Kidney (tissue), 14 donors: Measurements from ENCODE around the gene TNFAIP3. TPM values are rescaled to one million over a fixed set of nuclear protein-coding genes. Genes with fewer than 3 reads are reported as not detected.
"Not testable (repeated sequence)": the region's sequence is repeated elsewhere in the genome, so short reads cannot be mapped to it uniquely, and the experiment has no call there.

Experiments
- DNase-seq, 5 donors: peaks; one replicate each; pipeline ENCODE4 v3.0.0-alpha.2; 2013 to 2020
- FAIRE-seq: peaks from 2 replicates; lab custom pipeline; 2012; peaks lifted over from hg19 to GRCh38; lab: Jason Lieb, UNC
- H3K27ac ChIP-seq, 2 donors: one replicate each; pipeline ENCODE4 v1.7.0; 2013; ENCODE audit warnings: low read depth in 2 of 2, low read length in 2 of 2, inconsistent platforms in 1 of 2
- H3K27me3 ChIP-seq: one replicate; pipeline ENCODE4 v1.7.1; 2013; ENCODE audit warnings: low read length, inconsistent platforms; ENCODE audit not compliant: control insufficient read depth, insufficient read depth
- H3K36me3 ChIP-seq, 3 donors: one replicate each; pipeline versions ENCODE4 v1.7.0 to v1.7.1; 2013; ENCODE audit warnings: low read length in 3 of 3, control low read depth in 1 of 3, inconsistent platforms in 1 of 3; ENCODE audit not compliant: insufficient read depth in 3 of 3, control insufficient read depth in 2 of 3
- H3K4me1 ChIP-seq, 3 donors: one replicate each; pipeline versions ENCODE4 v1.7.0 to v1.7.1; 2013; ENCODE audit warnings: low read length in 3 of 3, inconsistent platforms in 1 of 3, low read depth in 1 of 3; ENCODE audit not compliant: control insufficient read depth in 2 of 3, insufficient read depth in 2 of 3
- H3K4me3 ChIP-seq, 3 donors: one replicate each; pipeline versions ENCODE4 v1.7.0 to v1.8.1; 2013; ENCODE audit warnings: low read length in 3 of 3, control low read depth in 1 of 3, inconsistent platforms in 1 of 3
- H3K9ac ChIP-seq, 3 donors: one replicate each; pipeline versions ENCODE4 v1.7.0 to v1.7.1; 2013; ENCODE audit warnings: low read length in 3 of 3, control low read depth in 1 of 3, inconsistent platforms in 1 of 3
- H3K9me3 ChIP-seq, 3 donors: one replicate each; pipeline versions ENCODE4 v1.7.0 to v1.7.1; 2013; ENCODE audit warnings: low read length in 3 of 3, control low read depth in 1 of 3, inconsistent platforms in 1 of 3; ENCODE audit not compliant: control insufficient read depth in 2 of 3, insufficient read depth in 1 of 3
- intact Hi-C: fragments of 100-400 bp; cut with DNase I; formaldehyde crosslinking; loops from one replicate; pipeline ENCODE4 v1.11.1; 2022
- polyA plus RNA-seq: library from polyadenylated mRNA; stranded (reverse); fragments of 350-450 nt; fragmentation: Illumina TruSeq; extraction: RNeasy Lipid Tissue Mini Kit (QIAGEN cat#74804); gene quantifications from one replicate; pipeline ENCODE4 v1.2.3, GENCODE V29; 2014; ENCODE audit warnings: low read depth, low replicate concordance; ENCODE audit not compliant: insufficient read depth
- total RNA-seq: library from RNA; stranded (reverse); fragmentation: NEBNext Ultra II Directional; extraction: Animal tissue kit (Norgen Biotek cat#: 25700); gene quantifications from one replicate; pipeline ENCODE4 v1.2.1, GENCODE V29; 2021
- TF ChIP-seq, protein P1 (sequence below): IDR thresholded peaks from 3 replicates; pipeline ENCODE4 v1.5.1; 2012; ENCODE audit warnings: mild to moderate bottlenecking, moderate library complexity, borderline replicate concordance; ENCODE audit not compliant: insufficient read depth; ENCODE audit errors: extremely low read depth
- donor health status: control.
- donor health status: control.
- donor health status: control.
- donor health status: control.
- donor health status: control.
- donor health status: DM: yes; HTN: yes; CAD: no.
- donor health status: Normal renal cell carcinoma (clear cell type).

Gene TNFAIP3
- total and polyA plus RNA-seq, 2 donors from 2014 or later: 2.8 to 52.6 TPM

DNA sequence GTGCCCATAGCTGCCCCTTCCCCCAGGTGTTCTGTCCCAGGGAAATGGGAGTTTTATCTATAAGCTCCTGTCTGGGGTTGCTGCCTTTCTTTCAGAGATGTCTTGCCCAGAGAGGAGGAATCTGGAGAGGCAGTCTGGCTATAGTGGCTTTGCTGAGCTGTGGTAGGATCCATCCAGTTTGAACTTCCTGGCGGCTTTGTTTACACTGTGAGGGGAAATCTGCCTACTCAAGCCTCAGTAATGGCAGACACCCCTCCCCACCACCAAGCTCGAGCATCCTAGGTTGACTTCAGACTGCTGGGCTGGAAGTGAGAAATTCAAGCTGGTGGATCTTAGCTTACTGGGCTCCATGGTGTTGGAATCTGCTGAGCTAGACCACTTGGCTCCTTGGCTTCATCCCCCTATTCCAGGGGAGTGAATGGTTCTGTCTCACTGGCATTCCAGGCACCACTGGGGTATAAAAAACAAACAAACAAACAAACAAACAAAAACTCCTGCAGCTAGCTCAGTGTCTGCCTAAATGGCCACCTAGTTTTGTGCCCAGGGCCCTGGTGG, 24.0 kb downstream of the TNFAIP3 start:
- Histone ChIP-seq H3K9me3 (no peaks in the 10 kb centered on the region), H3K9ac (no peak overlapping the region), H3K27me3 (no peaks in the 10 kb centered on the region), H3K27ac (no peak overlapping the region), H3K4me1 (no peaks in the 10 kb centered on the region), H3K4me3 (no peak overlapping the region), H3K36me3 (no peaks in the 10 kb centered on the region)
- no peak for DNase-seq
- FAIRE-seq: no peak
- TF ChIP-seq, protein P1, sequence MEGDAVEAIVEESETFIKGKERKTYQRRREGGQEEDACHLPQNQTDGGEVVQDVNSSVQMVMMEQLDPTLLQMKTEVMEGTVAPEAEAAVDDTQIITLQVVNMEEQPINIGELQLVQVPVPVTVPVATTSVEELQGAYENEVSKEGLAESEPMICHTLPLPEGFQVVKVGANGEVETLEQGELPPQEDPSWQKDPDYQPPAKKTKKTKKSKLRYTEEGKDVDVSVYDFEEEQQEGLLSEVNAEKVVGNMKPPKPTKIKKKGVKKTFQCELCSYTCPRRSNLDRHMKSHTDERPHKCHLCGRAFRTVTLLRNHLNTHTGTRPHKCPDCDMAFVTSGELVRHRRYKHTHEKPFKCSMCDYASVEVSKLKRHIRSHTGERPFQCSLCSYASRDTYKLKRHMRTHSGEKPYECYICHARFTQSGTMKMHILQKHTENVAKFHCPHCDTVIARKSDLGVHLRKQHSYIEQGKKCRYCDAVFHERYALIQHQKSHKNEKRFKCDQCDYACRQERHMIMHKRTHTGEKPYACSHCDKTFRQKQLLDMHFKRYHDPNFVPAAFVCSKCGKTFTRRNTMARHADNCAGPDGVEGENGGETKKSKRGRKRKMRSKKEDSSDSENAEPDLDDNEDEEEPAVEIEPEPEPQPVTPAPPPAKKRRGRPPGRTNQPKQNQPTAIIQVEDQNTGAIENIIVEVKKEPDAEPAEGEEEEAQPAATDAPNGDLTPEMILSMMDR: no peak
- intact Hi-C loops: no loop called here

DNA sequence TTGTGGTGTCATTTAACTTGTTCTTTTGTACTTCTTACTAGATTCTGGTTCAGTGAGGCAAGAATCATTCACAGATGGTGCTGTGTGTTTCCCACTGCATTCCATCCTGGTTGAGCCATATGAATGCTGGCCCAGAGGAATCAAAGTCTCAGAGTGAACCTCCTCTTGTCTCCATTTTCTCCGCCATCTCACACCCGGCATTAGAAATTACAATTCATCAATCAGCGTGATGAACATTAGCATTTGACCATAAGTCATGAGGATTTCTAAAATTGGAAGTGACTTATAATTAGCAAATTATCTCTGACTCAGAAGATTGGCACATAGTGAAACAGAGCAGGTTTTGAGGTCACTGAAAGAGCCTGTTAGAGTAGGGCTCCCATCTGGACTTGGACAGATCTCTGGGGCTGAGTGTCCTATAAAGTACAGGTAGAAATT, 25.2 kb downstream of the TNFAIP3 start:
- TF ChIP-seq, protein P1: no peak
- H3K4me3 ChIP-seq: no peak overlapping the region
- no peak overlapping the region for H3K27ac ChIP-seq
- FAIRE-seq (no peak), DNase-seq (no peak)
- intact Hi-C loops: no loop called here
- no peaks in the 10 kb centered on the region for H3K9me3 ChIP-seq
- H3K9ac ChIP-seq: no peak overlapping the region
- H3K4me1 ChIP-seq: no peaks in the 10 kb centered on the region
- H3K27me3 ChIP-seq: no peaks in the 10 kb centered on the region
- H3K36me3 ChIP-seq: no peaks in the 10 kb centered on the region

DNA sequence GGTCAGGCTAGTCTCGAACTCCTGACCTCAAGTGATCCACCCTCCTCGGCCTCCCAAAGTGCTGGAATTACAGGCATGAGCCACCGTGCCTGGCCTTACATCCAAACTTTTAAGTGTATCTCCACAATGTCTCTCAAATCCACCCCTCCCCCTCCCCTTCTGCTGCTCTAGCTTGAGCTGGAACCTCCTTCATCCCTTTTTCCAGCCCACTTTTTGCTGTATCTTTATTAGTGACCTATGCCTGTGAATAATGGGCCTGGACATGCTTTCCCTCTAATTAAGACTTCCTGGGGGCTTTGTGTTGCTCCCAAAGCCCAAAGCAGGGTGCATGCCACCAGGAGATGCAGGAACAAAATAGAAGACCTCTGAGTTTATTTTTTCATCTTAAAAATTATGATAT, 26.1 kb downstream of the TNFAIP3 start:
- Histone ChIP-seq H3K27me3 (no peaks in the 10 kb centered on the region), H3K4me3 (no peak overlapping the region), H3K9ac (no peak overlapping the region), H3K4me1 (no peaks in the 10 kb centered on the region), H3K9me3 (no peaks in the 10 kb centered on the region), H3K27ac (no peak overlapping the region), H3K36me3 (no peaks in the 10 kb centered on the region)
- no peak for FAIRE-seq
- TF ChIP-seq, protein P1: no peak
- intact Hi-C loops: no loop called here
- DNase-seq: no peak

DNA sequence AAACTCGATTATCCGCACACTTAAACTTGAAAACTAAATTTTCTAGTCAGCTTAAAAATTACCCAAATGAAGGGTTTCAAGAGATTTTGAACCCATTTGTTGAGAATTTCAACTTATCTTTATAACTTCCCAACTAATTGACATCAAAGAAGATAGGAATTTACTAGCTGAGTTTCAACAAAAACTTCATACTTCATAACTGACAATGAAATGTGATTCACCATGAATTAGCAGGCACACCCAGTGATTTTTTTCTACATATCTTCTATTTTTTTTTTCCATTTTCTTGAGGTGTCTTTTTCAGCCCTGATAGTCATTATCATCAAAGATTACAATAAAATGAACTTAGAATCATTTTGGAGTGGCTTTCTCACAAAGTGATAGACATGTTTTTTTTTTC, 26.7 kb downstream of the TNFAIP3 start:
- no peak overlapping the region for H3K9ac ChIP-seq

DNA sequence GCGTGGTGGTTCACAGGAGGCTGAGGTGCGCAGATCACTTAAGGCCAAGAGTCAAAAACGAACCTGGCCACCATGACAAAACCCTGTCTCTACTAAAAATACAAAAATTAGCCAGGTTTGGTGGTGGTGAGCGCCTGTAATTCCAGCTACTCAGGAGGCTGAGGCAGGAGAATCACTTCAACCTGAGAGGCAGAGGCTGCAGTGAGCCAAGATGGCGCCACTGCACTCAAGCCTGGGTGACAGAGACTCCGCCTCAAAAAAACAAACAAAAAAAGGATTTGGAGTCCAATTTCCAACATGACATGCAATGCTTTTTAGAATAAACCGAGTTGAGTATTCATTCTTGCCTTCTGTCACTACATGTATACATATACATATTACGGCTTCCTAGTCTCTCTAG, 27.3 kb downstream of the TNFAIP3 start:
- H3K27me3 ChIP-seq, FAIRE-seq, H3K36me3 ChIP-seq, H3K27ac ChIP-seq, intact Hi-C loops, H3K9me3 ChIP-seq, DNase-seq, H3K4me1 ChIP-seq, H3K9ac ChIP-seq, H3K4me3 ChIP-seq: not testable (repeated sequence)

More for the DNA sequence above, 26.7 kb downstream of the TNFAIP3 start:
- Histone ChIP-seq H3K4me3 (no peak overlapping the region), H3K27ac (no peak overlapping the region), H3K36me3 (no peaks in the 10 kb centered on the region), H3K4me1 (no peaks in the 10 kb centered on the region), H3K27me3 (no peaks in the 10 kb centered on the region), H3K9me3 (no peaks in the 10 kb centered on the region)
- no peak for DNase-seq
- TF ChIP-seq, protein P1: no peak
- intact Hi-C loops: no loop called here
- no peak for FAIRE-seq
